DOHH2 (cell line): ENCODE results near the gene CDK9.

Experiments
- EZH2phosphoT487 ChIP-seq: fragments of 200-600 bp; sonication (generic); IDR thresholded peaks from 2 replicates; pipeline ENCODE4 v1.6.1; 2017; ENCODE audit warnings: borderline replicate concordance, mild to moderate bottlenecking, antibody characterized with exemption, low read length, moderate library complexity, mixed read lengths
- TF ChIP-seq, protein P1 (sequence below): fragments of 200-600 bp; sonication (generic); IDR thresholded peaks from one replicate; pipeline ENCODE4 v1.5.1; 2014; ENCODE audit warnings: antibody characterized with exemption, mild to moderate bottlenecking, low read depth, low read length; ENCODE audit not compliant: poor library complexity, severe bottlenecking

DNA sequence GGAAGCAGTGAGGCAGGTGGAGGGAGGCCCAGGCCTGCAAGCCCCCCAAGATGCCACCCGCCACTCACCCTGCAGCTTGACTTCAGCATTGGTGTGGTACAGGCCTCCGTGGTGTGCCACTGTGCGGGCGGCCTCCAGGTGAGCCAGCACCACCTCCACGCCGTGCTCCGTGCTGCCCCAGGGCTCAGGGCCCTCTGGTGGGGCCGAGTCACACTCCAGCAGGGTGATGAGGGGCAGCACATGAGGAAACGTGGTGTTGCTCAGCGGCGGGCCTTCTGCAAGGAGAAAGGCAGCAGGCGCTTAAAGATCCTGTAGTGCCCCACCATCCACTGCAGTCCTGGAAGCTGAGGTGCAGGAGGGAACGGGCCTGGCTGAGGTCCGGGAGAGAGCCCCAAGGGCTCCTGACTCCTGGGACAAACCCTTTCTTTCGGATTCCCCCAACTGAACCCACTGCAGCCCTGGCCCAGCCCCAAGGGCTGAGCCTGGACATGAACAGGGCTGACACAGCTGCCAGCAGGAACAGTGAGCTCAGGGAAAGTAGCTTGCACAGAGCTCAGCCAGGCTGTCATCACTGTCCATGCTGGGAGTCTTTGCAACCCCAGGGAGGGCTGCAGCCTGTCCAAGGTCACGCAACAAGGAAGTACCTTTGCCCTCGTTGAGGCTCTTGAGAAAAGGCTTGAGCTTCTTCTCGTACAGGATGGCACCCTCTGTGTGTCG lies 46.1 kb upstream of the CDK9 start:
- TF ChIP-seq, protein P1, sequence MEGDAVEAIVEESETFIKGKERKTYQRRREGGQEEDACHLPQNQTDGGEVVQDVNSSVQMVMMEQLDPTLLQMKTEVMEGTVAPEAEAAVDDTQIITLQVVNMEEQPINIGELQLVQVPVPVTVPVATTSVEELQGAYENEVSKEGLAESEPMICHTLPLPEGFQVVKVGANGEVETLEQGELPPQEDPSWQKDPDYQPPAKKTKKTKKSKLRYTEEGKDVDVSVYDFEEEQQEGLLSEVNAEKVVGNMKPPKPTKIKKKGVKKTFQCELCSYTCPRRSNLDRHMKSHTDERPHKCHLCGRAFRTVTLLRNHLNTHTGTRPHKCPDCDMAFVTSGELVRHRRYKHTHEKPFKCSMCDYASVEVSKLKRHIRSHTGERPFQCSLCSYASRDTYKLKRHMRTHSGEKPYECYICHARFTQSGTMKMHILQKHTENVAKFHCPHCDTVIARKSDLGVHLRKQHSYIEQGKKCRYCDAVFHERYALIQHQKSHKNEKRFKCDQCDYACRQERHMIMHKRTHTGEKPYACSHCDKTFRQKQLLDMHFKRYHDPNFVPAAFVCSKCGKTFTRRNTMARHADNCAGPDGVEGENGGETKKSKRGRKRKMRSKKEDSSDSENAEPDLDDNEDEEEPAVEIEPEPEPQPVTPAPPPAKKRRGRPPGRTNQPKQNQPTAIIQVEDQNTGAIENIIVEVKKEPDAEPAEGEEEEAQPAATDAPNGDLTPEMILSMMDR = no peak
- no peak for TF ChIP-seq EZH2phosphoT487
